ENCODE results near the gene SLC22A4. TPM values are rescaled to one million over a fixed set of nuclear protein-coding genes. Genes with fewer than 3 reads are reported as not detected.

SLC22A4 gene
- total RNA-seq (ENCODE audit: low replicate concordance), result 1.5 and 3.8 TPM in 2 replicates

DNA sequence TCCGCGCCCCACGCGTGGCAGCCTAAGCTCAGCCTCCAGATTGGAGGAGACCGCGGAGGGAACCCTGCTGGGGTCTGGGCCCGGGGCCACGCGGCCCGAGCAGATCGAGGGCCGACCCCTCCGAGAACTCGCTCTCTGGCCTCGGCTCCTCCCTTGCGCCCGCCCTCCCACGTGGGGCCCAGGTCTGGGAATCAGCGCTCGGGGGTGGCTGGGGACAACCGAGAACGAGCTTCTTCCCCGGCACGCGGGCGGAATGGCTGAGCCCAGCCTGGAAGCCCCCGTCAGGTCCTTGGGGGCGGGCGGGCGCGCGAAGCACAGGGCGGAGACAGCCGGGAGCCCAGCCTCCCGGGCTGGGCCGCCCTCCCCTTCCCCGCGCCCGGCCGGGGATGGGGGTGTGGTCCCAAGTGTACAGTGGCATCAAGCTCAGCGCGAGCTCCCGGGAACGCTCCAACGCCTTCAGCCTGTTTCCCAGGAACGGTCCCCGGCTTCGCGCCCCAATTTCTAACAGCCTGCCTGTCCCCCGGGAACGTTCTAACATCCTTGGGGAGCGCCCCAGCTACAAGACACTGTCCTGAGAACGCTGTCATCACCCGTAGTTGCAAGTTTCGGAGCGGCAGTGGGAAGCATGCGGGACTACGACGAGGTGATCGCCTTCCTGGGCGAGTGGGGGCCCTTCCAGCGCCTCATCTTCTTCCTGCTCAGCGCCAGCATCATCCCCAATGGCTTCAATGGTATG, at the start of gene SLC22A4:
TSS of gene SLC22A4 (plus strand) at position 403 of the 736 bp plus-strand sequence. CDS start at position 626, 223 bp downstream.

DNA sequence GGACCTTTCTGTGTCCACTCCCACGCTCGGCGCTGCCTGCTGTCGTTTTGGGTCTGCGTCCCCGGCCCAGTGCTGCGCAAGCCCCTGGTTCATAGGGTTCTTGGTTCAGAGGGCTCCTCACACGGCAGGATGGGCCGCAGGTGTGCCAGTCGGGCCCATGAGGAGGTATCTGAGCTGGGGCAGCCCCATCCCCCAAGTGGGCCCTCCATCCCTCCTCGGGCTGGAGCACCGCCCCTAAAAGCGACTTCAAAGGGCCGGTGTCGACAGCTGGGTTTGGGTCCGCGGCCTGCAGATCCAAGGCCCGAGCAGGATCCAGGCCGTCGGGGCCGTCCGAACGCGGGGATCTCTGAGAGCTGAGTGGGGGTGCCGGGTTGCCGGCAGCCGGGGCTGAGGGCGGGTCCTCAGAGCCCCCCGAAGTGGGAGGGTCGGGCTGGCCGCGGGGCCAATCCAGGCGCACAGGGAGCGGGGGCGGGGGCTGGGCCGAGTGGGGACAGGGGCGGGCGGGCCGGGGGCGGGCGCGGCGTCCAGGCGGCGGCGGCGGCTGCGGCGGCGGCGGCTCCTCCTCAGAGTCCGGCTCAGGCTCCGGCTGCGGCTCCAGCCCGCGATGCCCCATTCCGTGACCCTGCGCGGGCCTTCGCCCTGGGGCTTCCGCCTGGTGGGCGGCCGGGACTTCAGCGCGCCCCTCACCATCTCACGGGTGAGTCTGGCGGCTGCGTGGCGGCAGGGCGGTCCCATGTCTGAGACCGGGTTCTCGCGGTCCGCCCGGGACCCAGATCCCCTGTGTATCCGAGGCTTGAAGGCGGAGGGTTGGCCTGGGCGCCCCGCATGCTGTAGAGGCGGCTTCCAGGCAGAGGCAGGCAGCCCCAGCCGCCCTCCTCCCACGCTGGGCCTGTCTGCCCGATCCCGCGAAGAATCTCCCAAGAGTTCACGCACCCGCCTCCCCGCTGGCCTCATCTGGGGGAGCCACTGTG, 36.8 kb upstream of the SLC22A4 start, which contains the start of gene PDLIM4:
TSS of gene PDLIM4 (plus strand) at position 566 of the 971 bp plus-strand sequence. CDS start at position 605, 39 bp downstream.

DNA sequence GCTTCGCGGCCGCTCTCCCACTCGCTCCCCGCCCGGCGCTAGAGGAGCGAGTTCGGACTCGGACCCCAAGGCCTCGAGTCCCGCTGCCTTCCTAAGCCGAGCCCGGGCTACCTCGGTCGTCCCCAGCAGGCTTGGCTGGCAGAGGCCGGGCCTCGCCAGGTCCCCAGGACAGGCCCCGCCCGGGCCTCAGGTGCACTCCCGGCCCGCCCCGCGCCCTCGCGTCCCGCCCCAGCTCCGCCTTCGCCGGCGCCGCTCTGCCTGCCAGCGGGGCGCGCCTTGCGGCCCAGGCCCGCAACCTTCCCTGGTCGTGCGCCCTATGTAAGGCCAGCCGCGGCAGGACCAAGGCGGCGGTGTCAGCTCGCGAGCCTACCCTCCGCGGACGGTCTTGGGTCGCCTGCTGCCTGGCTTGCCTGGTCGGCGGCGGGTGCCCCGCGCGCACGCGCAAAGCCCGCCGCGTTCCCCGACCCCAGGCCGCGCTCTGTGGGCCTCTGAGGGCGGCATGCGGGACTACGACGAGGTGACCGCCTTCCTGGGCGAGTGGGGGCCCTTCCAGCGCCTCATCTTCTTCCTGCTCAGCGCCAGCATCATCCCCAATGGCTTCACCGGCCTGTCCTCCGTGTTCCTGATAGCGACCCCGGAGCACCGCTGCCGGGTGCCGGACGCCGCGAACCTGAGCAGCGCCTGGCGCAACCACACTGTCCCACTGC, 75.4 kb downstream of the SLC22A4 start, which contains the start of gene SLC22A5:
TSS of gene SLC22A5 (plus strand) at position 237 of the 707 bp plus-strand sequence. CDS start at position 500, 263 bp downstream.

Other genes with a start within 250 kb of the SLC22A4 start
- gene IL3, start 233.7 kb upstream of the SLC22A4 start, total RNA-seq (ENCODE audit: low replicate concordance), result not detected in 2 replicates
- gene CSF2, start 220.6 kb upstream of the SLC22A4 start, total RNA-seq (ENCODE audit: low replicate concordance), result not detected in 2 replicates
- 256 and 317 TPM in 2 replicates for gene P4HA2, start 66.5 kb upstream of the SLC22A4 start, total RNA-seq (ENCODE audit: low replicate concordance)
- 17.3 and 34.6 TPM in 2 replicates for gene PDLIM4, start 36.7 kb upstream of the SLC22A4 start, total RNA-seq (ENCODE audit: low replicate concordance)
- 4.2 and 5.5 TPM in 2 replicates for gene SLC22A5, start 75.3 kb downstream of the SLC22A4 start, total RNA-seq (ENCODE audit: low replicate concordance)
- gene IRF1, start 196.4 kb downstream of the SLC22A4 start, total RNA-seq (ENCODE audit: low replicate concordance), result 9.2 and 15.6 TPM in 2 replicates
- not detected in 2 replicates for gene IL5, start 249.1 kb downstream of the SLC22A4 start, total RNA-seq (ENCODE audit: low replicate concordance)